Measurements from ENCODE around the gene FGD5. TPM values are rescaled to one million over a fixed set of nuclear protein-coding genes. Genes with fewer than 3 reads are reported as not detected.

FGD5 gene
- total and polyA plus RNA-seq, 9 of the 15 experiments (the other 6 are each of a cell fraction or from before 2014, with no cell fraction given), result 0.18 TPM; not detected in 8

DNA sequence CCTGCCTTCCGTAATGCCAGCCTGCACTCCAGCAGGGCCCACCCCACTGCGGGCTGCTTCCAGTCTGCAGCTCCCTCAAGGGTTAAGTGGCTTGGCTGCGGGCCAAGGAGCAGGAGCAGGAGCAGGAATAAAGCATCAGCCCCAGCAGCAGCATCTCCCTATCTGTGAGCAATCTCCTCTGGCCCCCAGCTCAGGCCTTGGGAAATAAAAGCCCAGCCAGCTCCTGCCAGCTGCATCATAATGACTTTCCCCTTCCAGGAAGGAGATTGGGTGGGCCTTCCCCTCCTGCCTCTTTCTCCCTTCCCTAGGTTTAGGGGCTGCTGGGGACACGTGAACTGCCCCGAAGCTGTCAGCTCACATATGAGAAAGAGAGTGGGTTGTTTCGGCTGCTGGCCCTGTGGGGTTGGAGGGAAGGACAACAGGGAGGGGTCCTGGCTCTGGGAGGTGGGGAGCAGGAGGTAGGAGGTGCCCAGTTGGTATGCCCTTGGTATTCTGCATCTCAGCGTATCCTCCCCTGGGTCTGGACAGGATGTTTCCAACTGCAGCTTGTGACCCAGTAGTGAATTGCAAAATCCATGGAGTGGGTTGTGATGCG lies 34.6 kb upstream of the FGD5 start:
- DNase-seq (ENCODE audit: extremely low read depth in 1 of 4, low spot score in 3 of 4) (no peak), FAIRE-seq (no peak), ATAC-seq (no peak)
- Histone ChIP-seq H2AFZ (ENCODE audit: low read depth, low read length) (no peak overlapping the region), H3K4me1 (replicated peaks in 1 of 2; ENCODE audit: control insufficient read depth in 2 of 2, insufficient read depth in 2 of 2, low read length in 2 of 2) (no peaks in the 10 kb centered on the region), H3K4me3 (no peak overlapping the region), H3K27me3 (ENCODE audit: control insufficient read depth in 2 of 2, insufficient read depth in 2 of 2, low read length in 2 of 2) (peaks cover 15 to 42% of the 10 kb centered on the region in 2 experiments), H3K27ac (ENCODE audit: extremely low read depth, low read depth, low read length) (no peak overlapping the region), H3K9me3 (replicated peaks; ENCODE audit: control insufficient read depth, insufficient read depth, low read depth, low read length) (no peaks in the 10 kb centered on the region), H3K4me2 (ENCODE audit: insufficient read depth, low read length) (no peak overlapping the region), H3K9me1 (ENCODE audit: control insufficient read depth, insufficient read depth, low read length) (no peaks in the 10 kb centered on the region), H4K20me1 (replicated peaks; ENCODE audit: control insufficient read depth, insufficient read depth, low read length) (no peaks in the 10 kb centered on the region), H3K79me2 (ENCODE audit: control insufficient read depth, insufficient read depth, low read length) (no peaks in the 10 kb centered on the region), H3K36me3 (ENCODE audit: control insufficient read depth, insufficient read depth, low read length) (no peaks in the 10 kb centered on the region), H3K9ac (ENCODE audit: insufficient read depth in 1 of 2, low read depth in 2 of 2, low read length in 2 of 2) (no peak overlapping the region)
- ChIA-PET POLR2A (interaction anchor here (0.8 to 1.6 kb wide), 2 partner anchors 9 to 97 kb away, joined by 3 to 5 read pairs; no protein-coding TSS in a partner anchor), CTCF (ENCODE audit: low intra/inter-chr PET ratio) (no interaction called here)
- in situ Hi-C loops (cut with MboI) (no loop called here), intact Hi-C loops (cut with micrococcal nuclease) (loop anchor here (5.0 kb wide), 2 partner anchors 277 to 887 kb away; no protein-coding TSS in a partner anchor)
- TF ChIP-seq, protein P1, sequence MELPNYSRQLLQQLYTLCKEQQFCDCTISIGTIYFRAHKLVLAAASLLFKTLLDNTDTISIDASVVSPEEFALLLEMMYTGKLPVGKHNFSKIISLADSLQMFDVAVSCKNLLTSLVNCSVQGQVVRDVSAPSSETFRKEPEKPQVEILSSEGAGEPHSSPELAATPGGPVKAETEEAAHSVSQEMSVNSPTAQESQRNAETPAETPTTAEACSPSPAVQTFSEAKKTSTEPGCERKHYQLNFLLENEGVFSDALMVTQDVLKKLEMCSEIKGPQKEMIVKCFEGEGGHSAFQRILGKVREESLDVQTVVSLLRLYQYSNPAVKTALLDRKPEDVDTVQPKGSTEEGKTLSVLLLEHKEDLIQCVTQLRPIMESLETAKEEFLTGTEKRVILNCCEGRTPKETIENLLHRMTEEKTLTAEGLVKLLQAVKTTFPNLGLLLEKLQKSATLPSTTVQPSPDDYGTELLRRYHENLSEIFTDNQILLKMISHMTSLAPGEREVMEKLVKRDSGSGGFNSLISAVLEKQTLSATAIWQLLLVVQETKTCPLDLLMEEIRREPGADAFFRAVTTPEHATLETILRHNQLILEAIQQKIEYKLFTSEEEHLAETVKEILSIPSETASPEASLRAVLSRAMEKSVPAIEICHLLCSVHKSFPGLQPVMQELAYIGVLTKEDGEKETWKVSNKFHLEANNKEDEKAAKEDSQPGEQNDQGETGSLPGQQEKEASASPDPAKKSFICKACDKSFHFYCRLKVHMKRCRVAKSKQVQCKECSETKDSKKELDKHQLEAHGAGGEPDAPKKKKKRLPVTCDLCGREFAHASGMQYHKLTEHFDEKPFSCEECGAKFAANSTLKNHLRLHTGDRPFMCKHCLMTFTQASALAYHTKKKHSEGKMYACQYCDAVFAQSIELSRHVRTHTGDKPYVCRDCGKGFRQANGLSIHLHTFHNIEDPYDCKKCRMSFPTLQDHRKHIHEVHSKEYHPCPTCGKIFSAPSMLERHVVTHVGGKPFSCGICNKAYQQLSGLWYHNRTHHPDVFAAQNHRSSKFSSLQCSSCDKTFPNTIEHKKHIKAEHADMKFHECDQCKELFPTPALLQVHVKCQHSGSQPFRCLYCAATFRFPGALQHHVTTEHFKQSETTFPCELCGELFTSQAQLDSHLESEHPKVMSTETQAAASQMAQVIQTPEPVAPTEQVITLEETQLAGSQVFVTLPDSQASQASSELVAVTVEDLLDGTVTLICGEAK (IDR thresholded peaks at IDR 0.05), result no peak
- TF ChIP-seq, protein P1 (CRISPR knock-in tag; IDR thresholded peaks at IDR 0.05), result no peak
- TF ChIP-seq NFIC (IDR thresholded peaks at IDR 0.05), result peak; percentile 70
- TF ChIP-seq MTA3 (IDR thresholded peaks at IDR 0.05; ENCODE audit: borderline replicate concordance), result no peak
- no TSS peak for BruUV-seq (replicated peaks)
- WGBS (ENCODE audit: insufficient coverage, low coverage, missing lambda C conversion rate), result under 1% methylated on average over 8 of the region's 8 CpGs

Data from K562 (cell line).